ENCODE measurements around the gene VPS37C. TPM values are rescaled to one million over a fixed set of nuclear protein-coding genes. Genes with fewer than 3 reads are reported as not detected.
A peak's percentile ranks its signal among the peaks of the same experiment; 100 is the strongest.

Gene VPS37C
- total and polyA plus RNA-seq, 9 of the 15 experiments (the other 6 are each of a cell fraction or from before 2014, with no cell fraction given): 0.62 to 29.8 (median 11.5) TPM

GRCh38 chr11:61151545-61152252 lies 9.5 kb downstream of the VPS37C start (continued):
- TF ChIP-seq, protein P1, sequence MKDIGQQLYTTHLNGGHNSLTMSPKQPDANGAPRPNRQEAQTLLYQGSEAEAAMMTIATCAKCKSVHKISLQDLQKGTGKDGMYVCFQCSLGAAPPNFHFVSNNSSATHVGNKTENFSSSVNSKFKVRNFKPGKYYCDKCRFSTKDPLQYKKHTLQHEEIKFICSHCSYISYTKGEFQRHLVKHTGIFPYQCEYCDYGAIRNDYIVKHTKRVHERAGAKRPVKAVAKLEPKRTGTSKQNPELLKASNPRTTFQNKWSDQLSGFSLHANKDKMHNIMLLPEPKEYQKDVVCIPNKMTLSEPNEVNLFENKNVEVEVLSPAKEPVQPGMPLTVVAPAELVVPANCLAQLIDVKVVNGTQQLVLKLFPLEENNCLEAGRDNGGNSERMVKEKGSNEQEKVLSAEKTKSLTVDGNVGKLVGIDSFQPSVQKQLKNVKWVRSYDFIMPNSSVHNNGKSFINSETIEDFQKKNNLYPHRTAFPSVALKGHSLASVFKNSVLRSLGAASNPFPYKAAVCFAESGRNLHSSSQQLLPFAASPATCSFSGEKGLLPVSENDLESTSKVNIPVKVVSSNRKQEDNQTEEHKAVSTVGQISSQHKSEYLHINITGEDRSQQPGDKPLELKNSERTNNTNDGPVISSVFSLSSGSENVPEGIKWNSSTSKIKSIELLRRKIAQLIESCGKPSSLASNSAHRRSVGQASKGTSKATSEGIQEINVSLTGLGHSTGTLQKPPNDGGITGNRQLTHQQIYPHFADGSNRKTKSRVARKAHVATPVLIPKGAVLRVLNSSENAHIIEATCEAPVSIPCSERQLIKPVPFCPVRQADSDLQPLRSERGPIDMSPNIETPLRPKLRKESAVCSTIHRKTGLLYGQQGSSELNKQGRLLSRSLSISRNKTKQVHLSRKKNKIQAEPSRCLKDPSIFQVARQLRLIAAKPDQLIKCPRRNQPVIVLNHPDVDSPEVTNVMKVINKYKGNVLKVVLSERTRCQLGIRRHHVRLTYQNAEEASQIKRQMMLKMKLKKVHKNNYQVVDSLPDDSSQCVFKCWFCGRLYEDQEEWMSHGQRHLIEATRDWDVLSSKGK (CRISPR knock-in tag; IDR thresholded peaks at IDR 0.05): no peak
- TF ChIP-seq RBM14 (IDR thresholded peaks at IDR 0.05; ENCODE audit: borderline replicate concordance, insufficient read depth, low read depth, low read length) (no peak), HNRNPH1 (optimal IDR thresholded peaks at IDR 0.05; ENCODE audit: low read depth, low read length) (no peak), CTBP1 (IDR thresholded peaks at IDR 0.05; ENCODE audit: borderline replicate concordance) (peak; percentile 88), ZNF398 (CRISPR knock-in tag; IDR thresholded peaks at IDR 0.05) (no peak), NELFE (IDR thresholded peaks at IDR 0.05; ENCODE audit: insufficient read depth, insufficient read length) (no peak), POU5F1 (IDR thresholded peaks at IDR 0.05; ENCODE audit: borderline replicate concordance, low read depth, low read length, partially characterized antibody) (no peak), C11orf30 (IDR thresholded peaks at IDR 0.05; ENCODE audit: low read depth) (no peak), SMAD4 (CRISPR knock-in tag; conservative IDR thresholded peaks at IDR 0.05) (0 out of 2 replicates have a peak, but pooled peaks have one; percentile 29), ZNF551 (CRISPR knock-in tag; IDR thresholded peaks at IDR 0.05) (no peak), ZNF12 (CRISPR knock-in tag; IDR thresholded peaks at IDR 0.05) (no peak), ZNF217 (CRISPR knock-in tag; IDR thresholded peaks at IDR 0.05) (no peak), ZFX (CRISPR knock-in tag; IDR thresholded peaks at IDR 0.05) (peak; percentile 48; the same call in 1 of the 2 replicates), PTRF (tag; IDR thresholded peaks at IDR 0.05) (no peak)
- TF ChIP-seq, protein P2, sequence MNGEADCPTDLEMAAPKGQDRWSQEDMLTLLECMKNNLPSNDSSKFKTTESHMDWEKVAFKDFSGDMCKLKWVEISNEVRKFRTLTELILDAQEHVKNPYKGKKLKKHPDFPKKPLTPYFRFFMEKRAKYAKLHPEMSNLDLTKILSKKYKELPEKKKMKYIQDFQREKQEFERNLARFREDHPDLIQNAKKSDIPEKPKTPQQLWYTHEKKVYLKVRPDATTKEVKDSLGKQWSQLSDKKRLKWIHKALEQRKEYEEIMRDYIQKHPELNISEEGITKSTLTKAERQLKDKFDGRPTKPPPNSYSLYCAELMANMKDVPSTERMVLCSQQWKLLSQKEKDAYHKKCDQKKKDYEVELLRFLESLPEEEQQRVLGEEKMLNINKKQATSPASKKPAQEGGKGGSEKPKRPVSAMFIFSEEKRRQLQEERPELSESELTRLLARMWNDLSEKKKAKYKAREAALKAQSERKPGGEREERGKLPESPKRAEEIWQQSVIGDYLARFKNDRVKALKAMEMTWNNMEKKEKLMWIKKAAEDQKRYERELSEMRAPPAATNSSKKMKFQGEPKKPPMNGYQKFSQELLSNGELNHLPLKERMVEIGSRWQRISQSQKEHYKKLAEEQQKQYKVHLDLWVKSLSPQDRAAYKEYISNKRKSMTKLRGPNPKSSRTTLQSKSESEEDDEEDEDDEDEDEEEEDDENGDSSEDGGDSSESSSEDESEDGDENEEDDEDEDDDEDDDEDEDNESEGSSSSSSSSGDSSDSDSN (IDR thresholded peaks at IDR 0.05; ENCODE audit: borderline replicate concordance in 1 of 2, low read depth in 2 of 2, low read length in 2 of 2): no peak
- TF ChIP-seq, protein P3, sequence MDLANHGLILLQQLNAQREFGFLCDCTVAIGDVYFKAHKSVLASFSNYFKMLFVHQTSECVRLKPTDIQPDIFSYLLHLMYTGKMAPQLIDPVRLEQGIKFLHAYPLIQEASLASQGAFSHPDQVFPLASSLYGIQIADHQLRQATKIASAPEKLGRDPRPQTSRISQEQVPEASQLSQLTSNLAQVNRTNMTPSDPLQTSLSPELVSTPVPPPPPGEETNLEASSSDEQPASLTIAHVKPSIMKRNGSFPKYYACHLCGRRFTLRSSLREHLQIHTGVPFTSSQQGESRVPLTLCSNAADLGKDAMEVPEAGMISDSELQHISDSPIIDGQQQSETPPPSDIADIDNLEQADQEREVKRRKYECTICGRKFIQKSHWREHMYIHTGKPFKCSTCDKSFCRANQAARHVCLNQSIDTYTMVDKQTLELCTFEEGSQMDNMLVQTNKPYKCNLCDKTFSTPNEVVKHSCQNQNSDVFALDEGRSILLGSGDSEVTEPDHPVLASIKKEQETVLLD (IDR thresholded peaks at IDR 0.05): peak; percentile 45; the same call in 1 of the 2 replicates
